Measurements from ENCODE around the gene DUOXA1.

GRCh38 chr15:45177285-45177684 is 47.6 kb upstream of the DUOXA1 start:
- TF ChIP-seq CREB1 (CRISPR knock-in tag; IDR thresholded peaks at IDR 0.05; ENCODE audit: low read depth) (no peak), JUNB (IDR thresholded peaks at IDR 0.05; ENCODE audit: unreplicated experiment) (no peak), EZH2 (IDR thresholded peaks at IDR 0.05; ENCODE audit: low read depth, unreplicated experiment) (no peak), CTCF (conservative IDR thresholded peaks at IDR 0.05; ENCODE audit: low read depth in 2 of 2) (no peak), EZH2phosphoT487 (IDR thresholded peaks at IDR 0.05; ENCODE audit: unreplicated experiment) (no peak), POLR2AphosphoS5 (IDR thresholded peaks at IDR 0.05; ENCODE audit: low read depth) (no peak), ETS1 (IDR thresholded peaks at IDR 0.05) (no peak), REST (IDR thresholded peaks at IDR 0.05; ENCODE audit: unreplicated experiment) (no peak), NANOG (IDR thresholded peaks at IDR 0.05; ENCODE audit: borderline replicate concordance) (no peak), STAT1 (IDR thresholded peaks at IDR 0.05; ENCODE audit: unreplicated experiment) (no peak), ZNF331 (CRISPR knock-in tag; IDR thresholded peaks at IDR 0.05; ENCODE audit: low read depth) (no peak), ZNF114 (CRISPR knock-in tag; IDR thresholded peaks at IDR 0.05) (no peak)
